Panc1 (cell line): ENCODE measurements around the gene PPP1R8. TPM values are rescaled to one million over a fixed set of nuclear protein-coding genes. Genes with fewer than 3 reads are reported as not detected.

ENCODE experiments used
- ATAC-seq: fragments of 200-7000 bp; cut with Tn5 transposase; 2 replicates; pipeline ENCODE4 v1.9.1; 2020; ENCODE audit warnings: mild to moderate bottlenecking, moderate library complexity
- BruUV-seq: library from RNA; stranded (reverse); fragments of 400-500 nt; replicated peaks from 2 replicates; lab custom pipeline; 2021; lab: Mats Ljungman, UMichigan
- CTCF ChIA-PET: fragments of 300-600 bp; sonication (Branson Sonifier 250); formaldehyde crosslinking; loops from one replicate; lab custom pipeline; 2022; ENCODE audit warnings: antibody characterized with exemption; lab: Charles Lee
- POLR2A ChIA-PET: fragments of 300-600 bp; sonication (Branson Sonifier 250); formaldehyde crosslinking; loops from one replicate; lab custom pipeline; 2022; ENCODE audit warnings: antibody characterized with exemption; lab: Charles Lee
- DNase-seq: peaks from one replicate; pipeline ENCODE4 v3.0.0-alpha.2; 2010; ENCODE audit warnings: low read depth, low spot score
- H3K27ac ChIP-seq: 2 replicates; pipeline ENCODE4 v1.5.1; 2011; ENCODE audit warnings: mild to moderate bottlenecking, low read length, inconsistent platforms
- H3K27me3 ChIP-seq: fragments of 200-500 bp; sonication (Bioruptor generic); 2 replicates; pipeline ENCODE4 v1.6.0; 2014; ENCODE audit warnings: low read length, inconsistent platforms; ENCODE audit not compliant: control insufficient read depth, insufficient read depth
- H3K36me3 ChIP-seq: fragments of 200-500 bp; sonication (Bioruptor generic); 2 replicates; pipeline ENCODE4 v1.5.1; 2014; ENCODE audit warnings: inconsistent platforms, mild to moderate bottlenecking, low read length, moderate library complexity; ENCODE audit not compliant: control insufficient read depth, insufficient read depth
- H3K4me1 ChIP-seq: 2 replicates; pipeline ENCODE4 v1.5.1; 2011; ENCODE audit warnings: inconsistent platforms, mild to moderate bottlenecking, low read length, moderate library complexity; ENCODE audit not compliant: control insufficient read depth, insufficient read depth
- H3K4me3 ChIP-seq, 2 experiments: 2 replicates each; pipeline ENCODE4 v1.5.1; 2011 to 2012; ENCODE audit warnings: low read depth in 2 of 2, low read length in 2 of 2, mild to moderate bottlenecking in 2 of 2, inconsistent platforms in 1 of 2, moderate library complexity in 1 of 2
- H3K9me3 ChIP-seq: fragments of 200-500 bp; sonication (Bioruptor generic); 2 replicates; pipeline ENCODE4 v1.5.1; 2014; ENCODE audit warnings: low read depth, mild to moderate bottlenecking, inconsistent platforms, low read length, moderate library complexity; ENCODE audit not compliant: control insufficient read depth, insufficient read depth
- POLR2AphosphoS5 ChIP-seq: IDR thresholded peaks from 2 replicates; pipeline ENCODE4 v1.6.1; 2012; ENCODE audit warnings: mild to moderate bottlenecking, low read depth, low read length, moderate library complexity
- REST ChIP-seq, 2 experiments: IDR thresholded peaks; 2 replicates each; pipeline ENCODE4 v1.6.1; 2011 to 2012; ENCODE audit warnings: low read depth in 2 of 2, control low read depth in 1 of 2, low read length in 1 of 2, mild to moderate bottlenecking in 1 of 2, moderate library complexity in 1 of 2; ENCODE audit not compliant: insufficient read depth in 1 of 2
- SIN3A ChIP-seq: IDR thresholded peaks from 2 replicates; pipeline ENCODE4 v1.6.1; 2012; ENCODE audit warnings: low read depth, mild to moderate bottlenecking, low read length, moderate library complexity, borderline replicate concordance; ENCODE audit not compliant: insufficient read depth
- TCF7L2 ChIP-seq: IDR thresholded peaks from 2 replicates; pipeline ENCODE4 v1.6.1; 2011; ENCODE audit warnings: mild to moderate bottlenecking, low read depth, low read length, inconsistent platforms
- in situ Hi-C: cut with HindIII; loops from 2 replicates; pipeline ENCODE4 v1.10.0; 2016; ENCODE audit warnings: low sequenced_read_pairs, low pct_unique_long_range_greater_than_20kb
- intact Hi-C: fragments of 100-400 bp; cut with micrococcal nuclease; formaldehyde crosslinking; loops from one replicate; pipeline ENCODE4 v1.10.0; 2022; ENCODE audit not compliant: unreplicated experiment
- total RNA-seq: library from RNA; stranded (reverse); gene quantifications from one replicate; pipeline ENCODE4 v1.2.1, GENCODE V29; 2021; ENCODE audit not compliant: unreplicated experiment
- TF ChIP-seq, protein P1 (sequence below): fragments of 450-650 bp; IDR thresholded peaks from 2 replicates; pipeline ENCODE4 v1.5.1; 2017; ENCODE audit warnings: mild to moderate bottlenecking

PPP1R8 gene
- total RNA-seq, 1 experiment from 2014 or later = 59.7 TPM

- Histone ChIP-seq H3K27me3 (no peaks in the 10 kb centered on the region), H3K9me3 (no peaks in the 10 kb centered on the region), H3K4me3 (no peak overlapping the region), H3K4me1 (no peaks in the 10 kb centered on the region), H3K36me3 (no peaks in the 10 kb centered on the region), H3K27ac (no peak overlapping the region)
- TF ChIP-seq, protein P1, sequence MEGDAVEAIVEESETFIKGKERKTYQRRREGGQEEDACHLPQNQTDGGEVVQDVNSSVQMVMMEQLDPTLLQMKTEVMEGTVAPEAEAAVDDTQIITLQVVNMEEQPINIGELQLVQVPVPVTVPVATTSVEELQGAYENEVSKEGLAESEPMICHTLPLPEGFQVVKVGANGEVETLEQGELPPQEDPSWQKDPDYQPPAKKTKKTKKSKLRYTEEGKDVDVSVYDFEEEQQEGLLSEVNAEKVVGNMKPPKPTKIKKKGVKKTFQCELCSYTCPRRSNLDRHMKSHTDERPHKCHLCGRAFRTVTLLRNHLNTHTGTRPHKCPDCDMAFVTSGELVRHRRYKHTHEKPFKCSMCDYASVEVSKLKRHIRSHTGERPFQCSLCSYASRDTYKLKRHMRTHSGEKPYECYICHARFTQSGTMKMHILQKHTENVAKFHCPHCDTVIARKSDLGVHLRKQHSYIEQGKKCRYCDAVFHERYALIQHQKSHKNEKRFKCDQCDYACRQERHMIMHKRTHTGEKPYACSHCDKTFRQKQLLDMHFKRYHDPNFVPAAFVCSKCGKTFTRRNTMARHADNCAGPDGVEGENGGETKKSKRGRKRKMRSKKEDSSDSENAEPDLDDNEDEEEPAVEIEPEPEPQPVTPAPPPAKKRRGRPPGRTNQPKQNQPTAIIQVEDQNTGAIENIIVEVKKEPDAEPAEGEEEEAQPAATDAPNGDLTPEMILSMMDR = no peak
- ATAC-seq (no peak), DNase-seq (no peak)
- in situ Hi-C loops = no loop called here
- BruUV-seq = no TSS peak
- POLR2A ChIA-PET = interaction anchor here (0.5 kb wide), 1 partner anchor 385 kb away, joined by 4 read pairs; no protein-coding TSS in a partner anchor
- CTCF ChIA-PET = no interaction called here
- intact Hi-C loops = no loop called here
These were observed 55.2 kb downstream of the PPP1R8 start for GRCh38 chr1:27885621-27886352.

GRCh38 chr1:27886353-27886679 is 55.7 kb downstream of the PPP1R8 start:
- BruUV-seq = no TSS peak
- Histone ChIP-seq H3K27ac (no peak overlapping the region), H3K9me3 (no peaks in the 10 kb centered on the region), H3K4me3 (no peak overlapping the region), H3K4me1 (no peaks in the 10 kb centered on the region), H3K27me3 (no peaks in the 10 kb centered on the region), H3K36me3 (no peaks in the 10 kb centered on the region; the same call in 1 of the 2 replicates)
- no peak for DNase-seq
- TF ChIP-seq SIN3A (no peak), REST (IDR thresholded peaks at IDR 0.05; ENCODE audit: insufficient read depth in 1 of 2, low read depth in 2 of 2, low read length in 1 of 2) (no peak), TCF7L2 (no peak), POLR2AphosphoS5 (no peak)
- TF ChIP-seq, protein P1 = no peak
- in situ Hi-C loops (no loop called here), intact Hi-C loops (no loop called here)
- no peak for ATAC-seq
- CTCF ChIA-PET = no interaction called here
- POLR2A ChIA-PET = interaction anchor here (0.5 kb wide), 1 partner anchor 384 kb away, joined by 4 read pairs; no protein-coding TSS in a partner anchor
